ENCODE results near the gene TSPAN14. TPM values are rescaled to one million over a fixed set of nuclear protein-coding genes. Genes with fewer than 3 reads are reported as not detected.

The TSPAN14 gene
- total RNA-seq, 3 donors from 2014 or later = 52.8 to 76.8 (median 74.8) TPM

DNA sequence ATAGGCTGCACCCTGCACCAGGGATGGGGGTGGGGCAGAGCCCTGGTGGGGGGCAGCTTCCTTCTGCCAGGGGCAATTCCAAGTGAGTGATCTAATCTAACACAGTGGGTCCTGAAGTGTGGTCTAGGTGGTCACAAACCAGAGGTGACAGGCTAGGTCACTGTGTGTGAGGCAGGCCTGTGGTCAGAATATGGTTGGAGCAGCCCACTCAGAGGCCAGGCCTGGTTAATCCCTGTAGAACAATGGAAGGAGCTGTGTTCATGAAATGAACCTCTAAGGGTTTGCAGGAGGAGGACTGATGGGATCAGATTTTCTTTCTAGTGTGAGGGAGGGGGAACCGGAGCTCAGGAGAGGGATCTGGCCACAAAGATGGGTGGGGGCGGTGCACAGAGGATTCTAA lies 10.0 kb upstream of the TSPAN14 start:
- no peak for DNase-seq (ENCODE audit: low spot score in 2 of 2)
- intact Hi-C loops (cut with DNase I; ENCODE audit: low total_unique reads) = no loop called here
- Histone ChIP-seq H3K4me3 (no peak overlapping the region), H3K4me1 (no peaks in the 10 kb centered on the region), H3K9me3 (no peaks in the 10 kb centered on the region), H3K36me3 (no peaks in the 10 kb centered on the region), H3K27ac (peak overlapping the region in 1 of 2 donors; percentile 30), H3K27me3 (no peaks in the 10 kb centered on the region)
- TF ChIP-seq, protein P1, sequence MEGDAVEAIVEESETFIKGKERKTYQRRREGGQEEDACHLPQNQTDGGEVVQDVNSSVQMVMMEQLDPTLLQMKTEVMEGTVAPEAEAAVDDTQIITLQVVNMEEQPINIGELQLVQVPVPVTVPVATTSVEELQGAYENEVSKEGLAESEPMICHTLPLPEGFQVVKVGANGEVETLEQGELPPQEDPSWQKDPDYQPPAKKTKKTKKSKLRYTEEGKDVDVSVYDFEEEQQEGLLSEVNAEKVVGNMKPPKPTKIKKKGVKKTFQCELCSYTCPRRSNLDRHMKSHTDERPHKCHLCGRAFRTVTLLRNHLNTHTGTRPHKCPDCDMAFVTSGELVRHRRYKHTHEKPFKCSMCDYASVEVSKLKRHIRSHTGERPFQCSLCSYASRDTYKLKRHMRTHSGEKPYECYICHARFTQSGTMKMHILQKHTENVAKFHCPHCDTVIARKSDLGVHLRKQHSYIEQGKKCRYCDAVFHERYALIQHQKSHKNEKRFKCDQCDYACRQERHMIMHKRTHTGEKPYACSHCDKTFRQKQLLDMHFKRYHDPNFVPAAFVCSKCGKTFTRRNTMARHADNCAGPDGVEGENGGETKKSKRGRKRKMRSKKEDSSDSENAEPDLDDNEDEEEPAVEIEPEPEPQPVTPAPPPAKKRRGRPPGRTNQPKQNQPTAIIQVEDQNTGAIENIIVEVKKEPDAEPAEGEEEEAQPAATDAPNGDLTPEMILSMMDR (IDR thresholded peaks at IDR 0.05) = no peak
- no peak for TF ChIP-seq POLR2AphosphoS5 (IDR thresholded peaks at IDR 0.05)
- no peak for TF ChIP-seq POLR2A (IDR thresholded peaks at IDR 0.05)

DNA sequence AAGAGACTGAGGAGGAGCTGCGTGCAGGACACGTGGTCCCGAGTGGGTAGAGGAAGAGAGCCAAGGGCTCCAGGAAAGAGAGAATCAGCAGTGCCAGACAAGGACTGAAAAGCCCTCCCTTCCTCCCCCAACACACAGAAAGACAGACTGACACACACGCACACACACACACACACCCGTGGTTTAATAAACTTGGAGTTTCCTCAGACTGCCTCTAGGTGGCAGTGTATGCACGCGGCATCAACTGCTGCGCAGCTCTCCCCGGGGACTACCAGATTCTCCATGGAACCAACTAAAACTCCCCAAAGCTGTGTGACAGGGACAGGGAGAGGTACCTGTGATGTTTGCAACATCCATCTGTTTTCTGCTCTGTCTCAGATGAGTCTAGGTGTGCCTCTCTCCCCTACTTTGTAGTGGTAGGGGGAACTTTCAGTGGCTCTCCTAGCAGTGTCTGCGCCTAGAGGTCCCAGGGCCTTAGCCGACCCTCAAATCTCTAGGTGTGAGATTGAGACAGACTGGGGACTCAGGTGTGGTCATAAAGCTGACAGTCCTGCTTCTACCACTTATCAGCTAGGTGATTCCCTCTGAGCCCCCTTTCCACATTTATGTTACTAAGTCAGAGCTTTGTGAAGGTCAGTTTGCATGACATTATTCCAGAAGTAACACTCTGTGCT lies 9.3 kb upstream of the TSPAN14 start:
- H3K27ac ChIP-seq = peak overlapping the region in 1 of 2 donors; percentile 43
- H3K4me1 ChIP-seq = no peaks in the 10 kb centered on the region
- DNase-seq (ENCODE audit: low spot score in 2 of 2) = peak in 1 of 2 donors; percentile 32
- no peak overlapping the region for H3K4me3 ChIP-seq
- no peak for TF ChIP-seq POLR2AphosphoS5 (IDR thresholded peaks at IDR 0.05)
- TF ChIP-seq, protein P1 (IDR thresholded peaks at IDR 0.05) = peak in 2 of 3 donors; percentile 50 to 82
- H3K36me3 ChIP-seq = no peaks in the 10 kb centered on the region
- intact Hi-C loops (cut with DNase I; ENCODE audit: low total_unique reads) = no loop called here
- H3K9me3 ChIP-seq = no peaks in the 10 kb centered on the region
- no peaks in the 10 kb centered on the region for H3K27me3 ChIP-seq

DNA sequence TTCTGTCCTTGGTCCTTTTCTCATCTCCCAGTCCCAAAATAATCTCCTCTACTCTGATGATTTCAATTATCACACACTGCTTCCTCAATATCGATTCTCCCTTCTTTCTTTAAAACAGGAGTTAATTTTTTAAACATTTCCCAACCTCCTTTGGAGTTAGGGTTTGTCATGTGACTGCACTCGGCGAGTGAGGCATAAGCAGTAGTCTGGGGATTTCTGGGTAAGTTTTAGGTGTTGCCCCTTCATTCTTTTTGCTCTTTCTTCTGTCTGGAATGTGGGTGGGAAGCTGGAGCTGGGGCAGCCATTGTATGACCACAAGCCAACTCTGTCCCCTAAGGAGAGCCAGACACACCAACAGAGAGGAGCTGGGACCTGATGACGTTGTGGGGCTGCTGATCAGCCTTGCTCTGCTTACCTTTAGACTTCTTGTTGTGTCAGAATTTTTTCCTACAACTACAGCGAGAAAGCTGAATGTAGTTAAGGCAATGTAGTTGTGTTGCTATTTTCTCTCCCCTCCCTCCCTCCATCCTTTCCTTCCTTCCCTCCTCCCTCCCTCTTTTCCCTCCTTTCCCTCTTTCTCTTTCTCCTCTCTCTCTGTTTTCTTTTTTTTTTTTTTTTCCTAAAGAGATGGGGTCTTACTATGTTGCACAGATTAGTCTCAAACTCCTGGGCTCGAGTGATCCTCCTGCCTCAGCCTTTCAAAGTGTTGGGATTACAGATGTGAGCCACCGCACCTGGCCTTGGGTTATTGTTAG lies 6.5 kb upstream of the TSPAN14 start:
- H3K4me1 ChIP-seq = no peaks in the 10 kb centered on the region

DNA sequence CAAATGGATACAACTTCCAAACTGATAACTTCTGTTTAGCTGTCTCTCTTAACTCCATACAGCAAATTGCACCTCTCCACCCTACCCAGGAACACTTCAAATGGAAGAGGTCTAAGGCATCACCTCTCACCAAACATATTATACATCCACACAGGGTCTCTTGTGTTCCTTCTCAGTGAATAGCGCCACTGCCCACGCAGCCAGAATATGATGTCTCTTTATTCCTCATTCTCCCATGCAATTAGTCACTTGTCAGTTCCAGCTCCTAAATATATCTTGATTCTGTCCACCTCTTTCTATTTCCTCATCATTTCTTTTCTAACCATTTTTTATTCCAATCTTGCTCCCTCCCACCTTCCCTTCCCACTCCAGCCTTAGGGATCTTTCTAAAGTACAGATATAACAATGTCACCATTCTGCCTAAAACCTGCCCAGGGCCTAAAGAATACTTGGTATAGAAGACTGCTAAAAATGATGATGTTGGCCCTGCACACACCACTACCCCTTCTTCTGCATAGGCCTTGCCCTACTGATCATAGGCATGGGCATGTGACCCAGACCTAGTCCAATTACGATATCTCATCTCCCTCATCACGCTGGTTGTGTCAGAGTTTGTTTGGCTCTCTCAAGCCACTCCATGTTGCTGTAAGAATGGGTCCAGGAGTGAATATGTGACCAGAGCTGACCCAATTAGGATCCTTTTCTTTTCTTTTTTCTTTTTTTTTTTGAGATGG lies 5.7 kb upstream of the TSPAN14 start:
- DNase-seq (ENCODE audit: low spot score in 2 of 2) = no peak
- no peaks in the 10 kb centered on the region for H3K36me3 ChIP-seq
- TF ChIP-seq, protein P1 (IDR thresholded peaks at IDR 0.05) = no peak
- TF ChIP-seq POLR2A (IDR thresholded peaks at IDR 0.05) = no peak
- TF ChIP-seq POLR2AphosphoS5 (IDR thresholded peaks at IDR 0.05) = no peak
- intact Hi-C loops (cut with DNase I; ENCODE audit: low total_unique reads) = no loop called here
- peaks cover 0 to 3% of the 10 kb centered on the region in 2 donors for H3K4me1 ChIP-seq
- no peak overlapping the region for H3K4me3 ChIP-seq
- H3K9me3 ChIP-seq = no peaks in the 10 kb centered on the region
- H3K27me3 ChIP-seq = no peaks in the 10 kb centered on the region
- no peak overlapping the region for H3K27ac ChIP-seq

More for the DNA sequence above, 6.5 kb upstream of the TSPAN14 start:
- no peak for TF ChIP-seq POLR2AphosphoS5 (IDR thresholded peaks at IDR 0.05)
- TF ChIP-seq POLR2A (IDR thresholded peaks at IDR 0.05) = no peak
- TF ChIP-seq, protein P1 (IDR thresholded peaks at IDR 0.05) = no peak
- DNase-seq (ENCODE audit: low spot score in 2 of 2) = no peak
- Histone ChIP-seq H3K36me3 (no peaks in the 10 kb centered on the region), H3K4me3 (no peak overlapping the region), H3K27me3 (no peaks in the 10 kb centered on the region), H3K9me3 (no peaks in the 10 kb centered on the region), H3K27ac (no peak overlapping the region)
- intact Hi-C loops (cut with DNase I; ENCODE audit: low total_unique reads) = no loop called here
